HK-2 (cell line): Measurements from ENCODE around the gene USP6NL.

Experiments used
- DNase-seq: peaks from one replicate; pipeline ENCODE4 v3.0.0-alpha.2; 2018; ENCODE audit not compliant: unreplicated experiment

The USP6NL gene

DNA sequence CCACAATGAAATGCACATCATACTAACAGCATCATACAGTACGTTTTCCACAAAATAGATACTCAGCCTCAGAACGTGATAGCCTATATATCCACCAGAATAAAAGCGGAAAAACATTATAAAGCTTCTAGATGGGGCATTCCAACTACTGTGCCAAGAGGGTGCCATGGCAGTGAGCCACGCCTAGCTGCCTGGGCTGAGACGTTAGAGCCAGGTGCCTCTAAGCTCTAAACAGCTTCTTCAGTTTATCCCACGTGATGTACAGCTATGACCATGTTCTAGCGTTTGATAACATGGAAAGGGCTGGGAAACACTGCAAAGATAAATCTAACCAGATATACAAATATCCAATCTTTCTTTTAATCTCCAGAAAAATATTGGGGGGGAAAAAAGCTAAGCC lies 17.8 kb downstream of the USP6NL start:
- DNase-seq = no peak

DNA sequence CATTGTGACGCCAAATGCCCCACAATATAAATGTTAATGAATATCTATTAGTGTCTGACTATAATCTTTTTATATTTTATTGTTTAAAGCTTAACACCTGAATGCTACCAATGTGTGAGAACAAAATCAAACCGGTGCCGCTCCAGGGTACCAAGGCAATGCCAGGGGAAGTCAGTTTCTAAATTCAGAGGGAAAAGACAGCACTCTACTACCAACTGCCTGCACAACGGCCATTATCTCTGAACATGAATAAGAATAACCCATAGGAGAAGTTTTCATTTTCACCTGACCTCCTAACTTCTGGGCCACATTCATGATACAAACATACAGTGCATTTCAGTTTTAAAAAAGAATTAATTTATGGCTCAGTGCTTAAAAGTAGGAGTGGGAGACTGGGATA lies 21.7 kb downstream of the USP6NL start:
- DNase-seq = no peak

DNA sequence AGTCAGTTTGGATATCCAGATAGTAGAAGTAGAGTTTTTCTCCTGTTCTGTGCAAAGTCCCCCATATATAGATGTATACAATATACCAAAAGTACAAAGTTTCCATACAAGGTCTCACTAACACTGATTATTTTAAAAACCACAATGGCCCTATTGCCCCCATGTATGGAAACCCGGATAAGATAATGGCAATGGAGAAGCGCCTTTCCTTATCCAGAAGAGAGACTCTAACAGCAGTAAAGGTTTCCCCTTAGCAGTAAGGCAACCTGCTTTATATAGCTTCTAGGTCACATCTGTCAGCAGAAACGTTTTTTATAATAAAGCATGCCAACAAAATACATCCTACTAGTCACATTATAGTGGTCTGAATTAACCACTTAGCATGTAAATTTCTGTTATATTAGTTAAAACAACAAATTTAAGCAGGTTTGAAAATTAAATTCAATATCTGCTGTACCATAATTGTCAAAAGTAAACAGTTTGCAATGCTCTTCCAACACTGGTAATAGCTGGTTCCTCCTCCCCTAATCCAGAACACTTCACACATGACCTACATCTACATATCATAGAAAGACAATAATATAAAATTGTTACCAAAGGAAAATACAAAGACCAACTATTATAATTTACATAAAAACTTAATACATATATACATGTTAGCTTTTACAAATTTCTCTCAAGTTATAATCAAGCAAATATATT lies 22.4 kb downstream of the USP6NL start:
- DNase-seq = no peak

DNA sequence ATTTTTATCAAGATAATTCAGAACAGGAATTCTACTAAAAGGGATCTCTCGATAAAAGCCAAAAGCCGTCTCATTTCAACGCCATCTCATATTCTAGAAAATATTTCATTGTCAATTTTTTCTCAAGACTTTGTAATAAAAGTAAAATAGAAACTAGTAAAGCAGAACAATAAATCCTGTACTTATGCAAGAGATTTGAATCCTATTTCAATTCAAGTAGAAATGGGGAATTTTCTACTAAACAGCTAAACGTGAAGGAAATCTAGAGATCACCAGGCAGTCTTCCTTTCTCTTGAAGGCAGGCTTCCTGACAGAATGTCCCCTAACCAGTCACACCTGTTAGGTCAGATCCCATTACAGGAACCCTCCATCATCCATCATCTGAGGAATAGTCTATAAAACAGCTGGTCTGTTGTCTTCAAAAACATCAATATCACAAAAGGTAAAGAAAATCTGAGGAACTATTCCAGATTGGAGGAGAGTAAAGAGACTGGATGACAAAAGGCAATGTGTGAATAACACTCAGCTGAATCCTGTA lies 23.7 kb downstream of the USP6NL start:
- no peak for DNase-seq

DNA sequence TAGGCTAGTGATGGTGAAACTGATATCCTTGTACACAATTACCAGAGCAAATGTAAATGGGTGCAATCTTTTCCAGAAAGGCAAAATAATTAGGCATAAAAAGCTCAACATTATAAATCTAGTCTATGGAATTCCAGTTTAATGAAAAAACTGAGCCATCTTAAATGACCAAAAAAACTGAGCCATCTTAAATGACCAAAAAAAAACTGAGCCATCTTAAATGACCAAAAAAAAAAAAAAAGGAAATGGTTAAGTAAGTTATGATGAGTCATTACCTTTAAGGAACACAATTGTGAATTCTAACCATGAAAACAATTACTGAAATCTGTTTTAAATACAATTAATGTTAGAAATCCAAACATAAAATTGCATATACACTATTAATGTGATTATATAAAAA lies 25.3 kb downstream of the USP6NL start:
- DNase-seq = no peak

DNA sequence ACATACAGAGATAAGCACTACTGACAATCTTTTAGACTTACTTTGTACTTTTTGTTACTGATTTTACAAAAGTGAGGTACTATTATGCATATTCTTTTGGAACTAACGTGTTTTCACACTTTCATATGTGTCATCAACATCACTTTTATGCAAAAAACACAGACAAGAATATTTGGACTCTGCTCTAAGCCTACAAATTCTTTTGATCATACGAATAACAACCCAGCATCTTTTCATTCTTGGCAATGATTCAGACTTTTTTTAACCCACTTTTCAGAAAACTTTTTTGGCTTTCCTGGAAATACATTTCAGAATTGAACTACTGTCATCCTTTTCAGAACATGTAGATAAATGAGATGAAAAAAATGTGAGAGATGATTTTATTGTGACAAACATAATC lies 30.2 kb downstream of the USP6NL start:
- no peak for DNase-seq

DNA sequence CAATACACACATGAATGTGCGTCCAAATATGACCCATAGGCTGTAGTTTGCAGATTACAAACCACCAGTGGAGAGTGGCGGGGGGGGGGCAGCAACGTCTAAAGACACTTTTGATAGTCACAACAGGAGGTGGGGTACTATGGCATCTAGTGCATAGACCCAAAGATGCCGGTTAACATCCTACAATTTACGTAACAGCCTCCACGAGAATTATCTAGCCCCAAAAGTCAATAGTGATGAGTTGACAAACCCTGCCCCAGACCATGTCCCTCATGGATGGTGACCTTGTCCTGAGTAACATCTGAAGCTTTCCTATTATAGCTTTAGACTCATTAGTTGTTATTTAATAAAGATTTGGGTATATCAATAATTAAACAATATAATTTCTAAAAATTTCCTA lies 31.6 kb downstream of the USP6NL start:
- DNase-seq = no peak

DNA sequence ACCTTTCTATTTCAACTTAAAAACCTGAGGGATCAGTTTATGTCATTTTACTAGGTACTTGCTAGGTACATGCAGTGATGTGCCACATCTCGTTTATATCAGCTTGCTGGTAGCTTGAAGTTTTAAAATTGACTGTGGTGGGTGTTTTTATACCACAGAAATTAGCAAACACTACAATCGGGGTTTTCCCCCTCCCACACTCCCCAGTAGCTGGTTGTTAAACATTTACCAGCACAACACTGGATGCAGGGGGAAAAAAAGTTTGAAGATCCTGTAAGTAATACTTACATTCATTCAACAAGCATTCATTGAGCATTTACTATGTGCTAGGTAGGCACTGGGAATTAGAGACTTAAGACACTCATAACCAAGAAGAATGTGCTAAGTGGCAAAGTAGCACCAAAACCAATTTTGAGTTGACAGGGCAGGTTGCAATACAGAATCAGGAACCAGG lies 32.6 kb downstream of the USP6NL start:
- DNase-seq = no peak

DNA sequence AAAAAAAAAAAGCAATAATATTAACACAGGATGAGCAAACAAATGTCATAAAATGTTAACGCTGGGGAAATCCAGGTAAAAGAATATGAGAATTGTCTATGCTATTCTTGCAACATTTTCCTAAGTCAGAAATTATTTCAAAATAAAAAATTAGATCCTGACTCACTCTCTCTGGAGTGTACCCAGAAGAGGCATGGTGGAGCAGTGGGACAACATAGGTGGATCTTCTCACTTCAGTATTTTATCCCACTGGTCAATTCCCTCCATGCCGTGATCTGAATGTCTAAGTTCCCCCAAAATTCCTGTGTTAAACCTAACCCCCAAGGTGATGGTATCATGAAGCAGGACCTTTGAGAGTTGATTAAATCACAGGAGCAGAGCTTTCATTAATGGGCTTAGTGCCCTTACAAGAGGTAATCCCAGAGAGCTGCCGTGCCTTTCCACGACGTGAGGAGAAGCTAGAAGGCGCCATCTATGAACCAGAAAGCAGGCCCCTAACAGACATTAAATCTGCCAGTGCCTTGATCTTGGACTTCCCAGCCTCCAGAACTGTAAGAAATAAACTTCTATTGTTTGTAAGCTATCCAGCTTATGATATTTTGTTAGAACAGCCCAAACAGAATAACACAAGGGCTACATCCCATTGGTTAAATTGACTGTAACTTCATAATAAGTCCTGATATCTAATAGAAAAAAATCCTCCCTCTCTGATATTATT lies 35.2 kb downstream of the USP6NL start:
- DNase-seq = no peak

DNA sequence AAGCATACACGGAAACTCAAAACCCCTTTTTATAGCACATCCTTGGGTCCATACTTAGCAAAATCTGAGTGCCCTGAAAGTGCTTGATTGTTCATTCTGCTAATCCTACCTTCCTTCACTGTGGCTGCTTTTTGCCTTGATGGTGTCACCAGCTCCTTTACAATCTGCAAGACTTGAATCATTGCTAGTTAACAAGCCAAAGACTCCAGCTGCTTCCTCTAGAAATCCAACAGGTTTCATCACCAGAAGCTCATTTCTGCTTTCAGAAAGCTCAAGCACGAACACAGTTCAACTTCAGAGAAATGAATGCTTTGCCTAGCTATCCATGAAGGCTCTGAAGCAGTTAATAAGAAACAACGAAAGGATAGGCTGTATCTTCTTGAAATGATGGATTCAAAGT lies 38.0 kb downstream of the USP6NL start:
- no peak for DNase-seq

DNA sequence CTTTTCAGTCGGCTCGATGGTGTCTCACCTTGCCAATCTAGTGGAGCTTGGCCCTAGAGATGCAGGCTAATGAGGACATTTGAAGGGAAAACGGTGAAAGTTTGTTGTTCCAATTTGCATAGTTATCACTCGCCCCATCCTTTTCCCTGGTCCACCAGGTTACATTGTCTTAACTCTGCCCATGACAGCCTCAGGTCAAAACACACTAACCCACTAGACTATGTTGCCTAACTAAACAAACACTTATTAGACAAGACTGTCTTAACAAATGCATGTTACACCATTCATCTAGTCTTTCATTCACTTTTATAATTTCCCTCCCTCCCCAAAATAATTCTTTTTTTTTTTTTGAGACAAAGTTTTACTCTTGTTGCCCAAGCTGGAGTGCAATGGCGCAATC lies 40.7 kb downstream of the USP6NL start:
- DNase-seq = no peak

DNA sequence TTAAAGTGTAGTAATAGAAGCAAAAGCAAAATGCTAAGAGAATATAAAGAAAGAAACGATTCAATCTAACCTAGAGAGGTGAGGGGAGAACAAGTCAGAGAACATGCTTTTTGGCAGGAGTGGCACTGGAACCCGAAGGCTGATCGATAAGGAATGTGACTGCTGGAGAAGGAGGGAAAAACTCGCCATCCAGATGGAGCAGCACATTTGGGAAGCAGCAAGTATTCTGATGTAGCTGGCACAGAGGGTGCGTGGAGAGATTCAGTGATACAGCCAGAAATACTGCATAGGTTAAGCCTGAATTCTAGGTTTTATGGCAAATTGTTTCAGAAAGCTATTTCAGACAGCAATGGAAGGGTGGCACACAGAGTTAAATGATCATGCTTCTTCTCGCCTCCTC lies 42.0 kb downstream of the USP6NL start:
- no peak for DNase-seq

DNA sequence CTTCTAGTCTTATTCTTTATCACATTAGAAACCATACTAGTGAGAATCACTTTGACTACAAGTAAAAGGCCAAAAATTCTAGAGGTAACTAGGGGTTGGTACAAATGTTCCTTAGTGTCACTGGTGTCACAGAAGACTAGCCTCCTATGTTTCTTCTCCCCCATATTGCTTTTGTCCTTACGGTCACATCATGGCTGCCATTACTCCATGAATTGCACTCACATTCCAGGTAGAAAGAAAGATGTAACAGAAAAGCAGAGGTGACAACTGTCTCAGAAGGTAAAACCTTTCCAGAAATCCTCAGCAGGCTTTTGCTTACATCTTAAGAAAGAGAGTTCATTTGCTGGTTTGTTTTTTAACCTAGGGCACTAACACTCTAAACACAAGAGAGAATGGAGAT lies 42.9 kb downstream of the USP6NL start:
- no peak for DNase-seq

DNA sequence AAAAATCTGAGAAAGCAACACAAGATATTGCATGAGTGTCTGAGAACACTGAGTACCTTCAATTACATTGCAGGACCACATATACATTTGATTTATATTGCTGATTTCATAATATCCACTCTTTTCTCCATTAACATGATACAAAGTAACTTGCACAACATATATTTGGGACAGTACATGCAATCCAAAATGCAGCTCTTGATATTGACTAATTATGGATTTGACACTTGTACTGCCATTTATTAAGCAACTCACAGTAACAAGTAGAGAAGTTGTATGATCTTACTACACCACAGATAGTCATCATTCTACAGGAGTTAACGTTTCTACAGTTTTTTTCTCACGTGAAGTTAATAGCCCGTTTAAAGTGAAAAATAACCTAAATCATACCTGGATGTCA lies 46.7 kb downstream of the USP6NL start:
- DNase-seq = no peak

DNA sequence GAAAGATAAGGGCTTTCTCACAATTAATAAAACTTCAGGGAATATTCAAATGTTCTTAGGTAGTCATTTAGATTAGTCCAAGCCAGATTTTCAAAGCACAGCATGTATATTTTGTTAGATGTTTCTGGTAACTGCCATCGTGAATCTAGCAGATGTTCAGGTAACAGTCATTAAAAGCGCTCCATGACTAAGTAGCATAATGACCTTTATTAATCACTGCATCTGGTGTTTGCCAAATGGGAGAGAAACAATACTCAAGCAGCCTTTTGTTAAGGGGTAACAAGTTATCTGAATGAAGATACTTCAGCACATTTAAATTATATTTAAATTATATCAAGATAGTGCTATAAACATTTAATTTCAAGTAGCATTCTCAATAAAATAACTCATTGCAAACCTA lies 47.5 kb downstream of the USP6NL start:
- no peak for DNase-seq

DNA sequence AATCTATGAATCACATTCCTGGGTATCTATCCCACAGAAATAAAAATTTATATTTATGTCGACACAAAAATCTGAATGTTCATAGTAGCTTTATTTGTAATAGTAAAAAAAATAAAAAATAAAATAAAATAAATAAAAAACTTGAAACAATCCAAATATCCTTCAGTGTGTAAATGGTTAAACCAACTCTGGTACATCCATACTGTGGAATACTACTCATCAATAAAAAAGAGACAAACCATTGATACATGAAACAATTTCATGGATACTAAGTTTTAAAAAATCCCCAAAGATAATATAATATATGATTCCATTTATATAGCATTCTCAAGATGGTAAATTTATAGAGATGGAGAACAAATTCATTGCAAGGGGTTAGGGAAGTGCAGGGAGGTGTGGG lies 48.6 kb downstream of the USP6NL start:
- no peak for DNase-seq

DNA sequence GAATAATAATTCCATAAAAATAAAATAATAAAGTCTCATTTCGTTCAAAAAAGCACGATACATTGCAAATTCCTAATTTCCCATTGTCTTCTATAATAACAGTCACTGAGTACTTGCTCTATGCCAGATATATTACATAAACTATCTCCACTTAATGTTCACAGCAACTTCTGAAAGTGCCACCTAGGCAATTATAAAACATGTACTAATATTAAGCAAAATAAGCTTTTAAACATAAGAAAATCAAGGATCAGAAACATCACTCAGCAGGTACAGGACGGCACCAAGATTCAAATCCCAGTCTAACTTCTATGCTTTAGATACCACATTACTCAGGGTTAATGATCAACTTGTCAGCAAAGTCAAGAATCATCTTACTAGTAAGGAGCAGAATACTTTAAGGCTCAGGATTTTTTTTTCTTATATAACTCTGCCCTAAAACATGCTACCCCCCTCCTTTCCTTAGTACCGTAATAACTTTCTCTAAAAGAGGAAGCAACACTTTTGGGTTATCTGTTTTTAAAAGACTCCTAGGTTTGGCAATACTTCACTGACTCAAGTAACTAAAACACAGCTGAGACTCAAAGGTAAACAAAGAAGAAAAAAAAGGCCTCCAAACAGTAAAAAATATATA lies 51.3 kb downstream of the USP6NL start:
- no peak for DNase-seq

DNA sequence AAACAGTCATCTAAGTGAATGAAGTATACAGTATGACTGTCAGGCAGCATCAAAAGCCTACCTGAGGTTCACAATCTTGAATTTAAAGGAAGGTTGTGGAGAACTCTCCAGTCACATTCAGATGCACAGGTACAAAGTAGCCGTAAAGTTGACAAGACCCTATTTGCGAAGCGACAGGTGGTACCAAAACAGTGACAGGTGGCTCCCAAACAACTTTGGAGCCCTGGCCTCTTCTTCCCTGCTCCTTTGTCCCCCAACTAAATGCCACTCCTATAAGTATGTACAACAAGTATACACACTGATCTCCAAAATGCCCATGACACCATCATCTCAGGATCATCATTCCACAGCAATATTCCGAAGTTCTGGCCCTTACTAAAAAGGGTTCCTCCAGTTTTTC lies 53.5 kb downstream of the USP6NL start:
- no peak for DNase-seq

DNA sequence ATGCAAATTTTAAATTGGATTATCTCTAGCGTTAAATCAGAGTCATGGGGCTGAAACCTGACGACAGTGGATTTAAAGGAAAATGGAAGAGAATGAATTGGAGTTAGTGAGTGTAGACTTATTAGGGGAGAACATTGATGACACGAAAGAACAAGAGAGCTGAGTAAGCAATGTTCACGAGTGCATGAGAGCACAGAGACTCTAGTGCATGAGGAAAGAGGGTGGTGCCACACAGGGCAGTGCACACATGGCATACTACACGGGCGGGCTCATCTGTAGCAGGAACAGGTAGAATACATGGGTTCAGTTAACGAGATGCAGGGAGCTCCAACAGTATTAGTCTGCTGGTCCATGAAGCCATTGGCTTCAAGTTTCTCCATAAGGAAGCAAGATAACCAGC lies 53.9 kb downstream of the USP6NL start:
- no peak for DNase-seq

DNA sequence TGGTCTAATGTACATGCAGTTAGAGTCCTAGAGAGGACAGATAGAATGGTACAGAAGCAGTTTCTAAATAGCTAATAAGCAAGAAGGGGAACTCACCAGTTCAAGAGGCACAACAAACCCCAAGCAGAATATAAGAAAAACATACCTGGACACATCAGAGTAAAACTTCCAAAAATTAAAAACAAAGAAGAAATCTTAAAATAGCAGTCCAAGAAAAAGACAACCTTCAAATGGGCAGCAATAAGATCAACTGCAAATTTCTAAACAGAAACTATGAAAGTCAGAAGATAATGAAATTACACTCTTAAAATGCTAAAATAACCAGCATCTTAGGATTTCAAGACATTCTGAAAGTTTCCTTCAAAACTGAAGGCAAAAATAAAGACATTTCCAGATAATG lies 55.9 kb downstream of the USP6NL start:
- DNase-seq = no peak

DNA sequence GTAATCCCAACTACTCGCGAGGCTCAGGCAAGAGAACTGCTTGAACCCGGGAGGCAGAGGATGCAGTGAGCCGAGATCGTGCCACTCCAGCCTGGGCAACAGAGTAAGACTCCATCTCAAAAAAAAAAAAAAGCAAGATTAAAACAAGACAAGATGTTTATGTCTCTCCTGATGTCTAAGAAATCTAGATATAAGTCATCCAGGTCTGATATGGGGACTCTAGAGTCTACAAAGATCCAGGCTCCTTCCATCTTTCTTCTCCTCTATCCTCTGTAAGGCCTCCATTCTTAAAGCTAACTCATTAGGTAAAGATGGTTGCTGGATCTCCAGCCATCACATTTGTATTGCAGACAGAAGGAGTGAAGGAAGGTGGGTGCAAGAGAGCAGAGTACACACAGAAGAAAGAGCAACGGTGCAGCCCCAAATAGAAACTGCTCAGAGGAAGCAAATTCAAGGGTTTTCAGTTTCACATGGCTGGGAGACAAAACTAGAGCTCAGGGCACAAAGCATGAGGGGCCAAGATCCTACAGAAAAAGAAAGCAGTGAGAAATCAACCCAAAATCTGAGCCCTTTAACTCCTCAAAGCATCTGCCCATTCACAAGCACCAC lies 57.6 kb downstream of the USP6NL start:
- DNase-seq = no peak

DNA sequence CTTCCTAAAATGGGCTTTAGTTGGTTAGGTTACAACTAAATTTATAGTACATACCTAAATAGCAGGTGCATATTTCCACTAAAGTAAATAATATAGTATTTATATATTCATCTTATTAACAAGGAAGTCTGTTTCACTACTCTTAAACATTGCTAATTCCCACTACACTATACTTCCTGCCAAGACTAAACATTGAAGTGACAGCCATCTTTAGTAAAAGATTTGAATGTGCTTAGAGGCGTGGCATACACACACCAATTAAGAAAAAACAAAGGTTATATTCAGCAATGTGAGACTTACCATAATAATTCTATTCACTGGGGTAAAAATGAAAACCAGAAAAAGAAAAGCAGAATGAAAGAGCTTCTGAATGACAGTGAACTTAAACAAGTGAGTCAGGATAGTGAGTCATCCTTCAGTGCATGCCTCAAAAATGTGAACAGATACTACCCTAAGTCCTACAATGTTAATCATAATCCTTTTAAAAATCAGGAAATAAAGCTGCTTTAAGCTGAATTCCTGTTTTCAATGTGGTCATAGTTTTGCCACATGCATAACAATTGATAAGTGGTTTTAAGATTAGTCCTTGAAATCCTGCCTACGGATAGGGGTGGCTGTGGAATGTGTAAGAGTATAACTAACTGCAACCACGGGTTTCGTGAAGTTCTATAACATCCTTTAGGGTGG lies 59.4 kb downstream of the USP6NL start:
- DNase-seq = no peak
